ENCODE data around the gene MLH1. TPM values are rescaled to one million over a fixed set of nuclear protein-coding genes. Genes with fewer than 3 reads are reported as not detected.
"Not testable (repeated sequence)": the region's sequence is repeated elsewhere in the genome, so short reads cannot be mapped to it uniquely, and the experiment has no call there.

Gene MLH1
- total RNA-seq, 2 donors from 2014 or later, result 52.8 to 69.5 TPM

- H3K4me1 Mint-ChIP-seq (ENCODE audit: low read depth in 2 of 2); ATAC-seq; H3K4me3 Mint-ChIP-seq; H3K27me3 Mint-ChIP-seq; H3K9me3 Mint-ChIP-seq; H3K36me3 Mint-ChIP-seq; DNase-seq (ENCODE audit: low spot score); H3K27ac Mint-ChIP-seq: not testable (repeated sequence)
These were observed 30.3 kb upstream of the MLH1 start for GRCh38 chr3:36963008-36963407.

- H3K27me3 Mint-ChIP-seq, result no peaks in the 10 kb centered on the region
- ATAC-seq (no peak), DNase-seq (ENCODE audit: low spot score) (no peak)
- H3K36me3 Mint-ChIP-seq, result no peaks in the 10 kb centered on the region
- H3K4me3 Mint-ChIP-seq, result no peak overlapping the region
- H3K27ac Mint-ChIP-seq, result no peak overlapping the region
- H3K4me1 Mint-ChIP-seq (ENCODE audit: low read depth in 2 of 2), result peaks cover 2 to 6% of the 10 kb centered on the region in 2 donors
- no peaks in the 10 kb centered on the region for H3K9me3 Mint-ChIP-seq
These were observed 29.0 kb upstream of the MLH1 start for GRCh38 chr3:36964331-36964730.

GRCh38 chr3:36964817-36965216 lies 28.5 kb upstream of the MLH1 start:
- Mint-ChIP-seq H3K27me3 (no peaks in the 10 kb centered on the region), H3K27ac (no peak overlapping the region), H3K36me3 (no peaks in the 10 kb centered on the region), H3K4me3 (no peak overlapping the region), H3K9me3 (no peaks in the 10 kb centered on the region), H3K4me1 (ENCODE audit: low read depth in 2 of 2) (peaks cover 6 to 10% of the 10 kb centered on the region in 2 donors)
- ATAC-seq (no peak), DNase-seq (ENCODE audit: low spot score) (no peak)

- Mint-ChIP-seq H3K27ac (no peak overlapping the region), H3K36me3 (no peaks in the 10 kb centered on the region), H3K9me3 (no peaks in the 10 kb centered on the region), H3K4me3 (no peak overlapping the region), H3K27me3 (no peaks in the 10 kb centered on the region), H3K4me1 (ENCODE audit: low read depth in 2 of 2) (peaks cover 10 to 14% of the 10 kb centered on the region in 2 donors)
- DNase-seq (ENCODE audit: low spot score) (no peak), ATAC-seq (no peak)
These were observed 27.9 kb upstream of the MLH1 start for GRCh38 chr3:36965440-36965839.

GRCh38 chr3:36969085-36969484 lies 24.2 kb upstream of the MLH1 start:
- Mint-ChIP-seq H3K4me3 (no peak overlapping the region), H3K4me1 (ENCODE audit: low read depth in 2 of 2) (peaks cover 13 to 14% of the 10 kb centered on the region in 2 donors), H3K27me3 (no peaks in the 10 kb centered on the region), H3K9me3 (no peaks in the 10 kb centered on the region), H3K36me3 (no peaks in the 10 kb centered on the region), H3K27ac (peak overlapping the region in 1 of 2 donors; percentile 8)
- ATAC-seq (no peak), DNase-seq (ENCODE audit: low spot score) (no peak)

GRCh38 chr3:36969540-36970432 lies 23.5 kb upstream of the MLH1 start:
- H3K27me3 Mint-ChIP-seq, result no peaks in the 10 kb centered on the region
- peak overlapping the region; percentile 2 for H3K4me3 Mint-ChIP-seq
- peaks cover 13 to 14% of the 10 kb centered on the region in 2 donors for H3K4me1 Mint-ChIP-seq (ENCODE audit: low read depth in 2 of 2)
- peak; percentile 77 to 93 for ATAC-seq
- no peaks in the 10 kb centered on the region for H3K9me3 Mint-ChIP-seq
- H3K27ac Mint-ChIP-seq, result peak overlapping the region in 1 of 2 donors; percentile 8
- H3K36me3 Mint-ChIP-seq, result no peaks in the 10 kb centered on the region
- no peak for DNase-seq (ENCODE audit: low spot score)

- ATAC-seq (no peak), DNase-seq (ENCODE audit: low spot score) (no peak)
- H3K27me3 Mint-ChIP-seq, result no peaks in the 10 kb centered on the region
- no peaks in the 10 kb centered on the region for H3K9me3 Mint-ChIP-seq
- H3K36me3 Mint-ChIP-seq, result no peaks in the 10 kb centered on the region
- H3K4me3 Mint-ChIP-seq, result no peak overlapping the region
- no peak overlapping the region for H3K27ac Mint-ChIP-seq
- peaks cover 14 to 16% of the 10 kb centered on the region in 2 donors for H3K4me1 Mint-ChIP-seq (ENCODE audit: low read depth in 2 of 2)
These were observed 21.2 kb upstream of the MLH1 start for GRCh38 chr3:36972163-36972562.

GRCh38 chr3:36973139-36973538 lies 20.2 kb upstream of the MLH1 start:
- H3K4me1 Mint-ChIP-seq (ENCODE audit: low read depth in 2 of 2), result peaks cover 14 to 16% of the 10 kb centered on the region in 2 donors
- no peaks in the 10 kb centered on the region for H3K36me3 Mint-ChIP-seq
- H3K27me3 Mint-ChIP-seq, result no peaks in the 10 kb centered on the region
- no peak for ATAC-seq
- H3K4me3 Mint-ChIP-seq, result no peak overlapping the region
- DNase-seq (ENCODE audit: low spot score), result no peak
- H3K9me3 Mint-ChIP-seq, result no peaks in the 10 kb centered on the region
- no peak overlapping the region for H3K27ac Mint-ChIP-seq

- no peak for ATAC-seq
- Mint-ChIP-seq H3K9me3 (peaks cover 6% of the 10 kb centered on the region), H3K27me3 (no peaks in the 10 kb centered on the region), H3K4me3 (no peak overlapping the region), H3K27ac (no peak overlapping the region), H3K4me1 (ENCODE audit: low read depth in 2 of 2) (peaks cover 7 to 8% of the 10 kb centered on the region in 2 donors), H3K36me3 (peaks cover 45% of the 10 kb centered on the region)
- DNase-seq (ENCODE audit: low spot score), result no peak
These were observed 12.3 kb upstream of the MLH1 start for GRCh38 chr3:36981006-36981405.

- Mint-ChIP-seq H3K4me1 (ENCODE audit: low read depth in 2 of 2) (peaks cover 32 to 44% of the 10 kb centered on the region in 2 donors), H3K36me3 (peaks cover 46% of the 10 kb centered on the region), H3K9me3 (no peaks in the 10 kb centered on the region), H3K4me3 (no peak overlapping the region), H3K27me3 (no peaks in the 10 kb centered on the region), H3K27ac (peak overlapping the region; percentile 8 to 42)
- DNase-seq (ENCODE audit: low spot score) (no peak), ATAC-seq (no peak)
These were observed 5.0 kb upstream of the MLH1 start for GRCh38 chr3:36988356-36988755.

- no peak for DNase-seq (ENCODE audit: low spot score)
- H3K4me1 Mint-ChIP-seq (ENCODE audit: low read depth in 2 of 2), result peaks cover 32 to 44% of the 10 kb centered on the region in 2 donors
- H3K4me3 Mint-ChIP-seq, result no peak overlapping the region
- no peaks in the 10 kb centered on the region for H3K9me3 Mint-ChIP-seq
- no peak for ATAC-seq
- peak overlapping the region; percentile 8 to 42 for H3K27ac Mint-ChIP-seq
- H3K36me3 Mint-ChIP-seq, result peaks cover 45% of the 10 kb centered on the region
- no peaks in the 10 kb centered on the region for H3K27me3 Mint-ChIP-seq
These were observed 4.3 kb upstream of the MLH1 start for GRCh38 chr3:36989005-36989404.

GRCh38 chr3:36989568-36989967 lies 3.8 kb upstream of the MLH1 start:
- no peak overlapping the region for H3K4me3 Mint-ChIP-seq
- H3K4me1 Mint-ChIP-seq (ENCODE audit: low read depth in 2 of 2), result peaks cover 29 to 44% of the 10 kb centered on the region in 2 donors
- no peaks in the 10 kb centered on the region for H3K9me3 Mint-ChIP-seq
- H3K27ac Mint-ChIP-seq, result peak overlapping the region; percentile 8 to 42
- no peak for ATAC-seq
- no peak for DNase-seq (ENCODE audit: low spot score)
- no peaks in the 10 kb centered on the region for H3K27me3 Mint-ChIP-seq
- peaks cover 40% of the 10 kb centered on the region for H3K36me3 Mint-ChIP-seq

GRCh38 chr3:36991147-36991546 lies 2.2 kb upstream of the MLH1 start:
- Mint-ChIP-seq H3K9me3 (no peaks in the 10 kb centered on the region), H3K36me3 (peaks cover 26% of the 10 kb centered on the region), H3K27ac (no peak overlapping the region), H3K4me1 (ENCODE audit: low read depth in 2 of 2) (peaks cover 24 to 35% of the 10 kb centered on the region in 2 donors), H3K4me3 (no peak overlapping the region), H3K27me3 (no peaks in the 10 kb centered on the region)
- ATAC-seq (no peak), DNase-seq (ENCODE audit: low spot score) (no peak)

GRCh38 chr3:36991923-36992805 lies 1.2 kb upstream of the MLH1 start:
- Mint-ChIP-seq H3K36me3 (peaks cover 33% of the 10 kb centered on the region), H3K27me3 (no peaks in the 10 kb centered on the region), H3K4me1 (ENCODE audit: low read depth in 2 of 2) (peaks cover 30 to 37% of the 10 kb centered on the region in 2 donors), H3K27ac (no peak overlapping the region), H3K4me3 (no peak overlapping the region), H3K9me3 (no peaks in the 10 kb centered on the region)
- DNase-seq (ENCODE audit: low spot score), result no peak
- no peak for ATAC-seq
